ENCODE measurements around the gene LRRC36. TPM values are rescaled to one million over a fixed set of nuclear protein-coding genes. Genes with fewer than 3 reads are reported as not detected.
A peak's percentile ranks its signal among the peaks of the same experiment; 100 is the strongest.

LRRC36 gene
- total RNA-seq, 1 donor from 2014 or later: 0.54 TPM

DNA sequence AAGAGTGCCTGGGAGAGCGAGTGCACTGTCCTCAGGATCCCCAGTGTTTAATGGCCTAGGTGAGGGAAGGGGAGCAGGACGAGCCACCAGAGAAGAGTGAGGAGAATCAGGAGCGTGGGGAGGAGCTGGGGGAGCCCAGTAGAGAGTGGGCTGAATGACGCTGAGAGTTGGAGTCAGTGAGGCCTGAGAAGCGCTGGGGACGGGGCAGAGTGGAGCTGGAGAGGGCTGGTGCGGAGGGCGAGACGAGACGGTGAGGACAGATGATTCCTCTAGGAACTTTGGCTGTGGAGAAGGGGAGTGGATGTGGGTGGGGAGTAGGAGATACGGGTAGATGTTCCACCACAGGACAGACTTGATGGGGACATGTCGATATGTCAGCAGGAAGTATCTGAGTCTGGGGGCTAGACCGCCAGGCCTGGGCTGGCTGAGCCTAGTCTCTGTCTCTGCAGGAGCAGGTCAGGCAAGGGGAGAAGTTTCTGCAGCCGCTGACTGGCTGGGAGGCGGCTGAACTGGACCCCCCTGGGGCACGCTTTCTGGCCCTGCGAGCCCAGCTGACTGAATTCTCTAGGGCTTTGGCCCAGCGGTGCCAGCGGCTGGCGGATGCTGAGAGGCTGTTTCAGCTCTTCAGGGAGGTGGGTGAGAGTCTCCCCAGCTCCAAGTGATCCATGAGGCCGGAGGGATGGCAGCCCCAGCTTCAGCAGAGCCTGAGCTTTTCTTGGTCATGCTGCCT is 42.6 kb upstream of the LRRC36 start:
- DNase-seq (ENCODE audit: low read depth): no peak
- TF ChIP-seq, protein P1, sequence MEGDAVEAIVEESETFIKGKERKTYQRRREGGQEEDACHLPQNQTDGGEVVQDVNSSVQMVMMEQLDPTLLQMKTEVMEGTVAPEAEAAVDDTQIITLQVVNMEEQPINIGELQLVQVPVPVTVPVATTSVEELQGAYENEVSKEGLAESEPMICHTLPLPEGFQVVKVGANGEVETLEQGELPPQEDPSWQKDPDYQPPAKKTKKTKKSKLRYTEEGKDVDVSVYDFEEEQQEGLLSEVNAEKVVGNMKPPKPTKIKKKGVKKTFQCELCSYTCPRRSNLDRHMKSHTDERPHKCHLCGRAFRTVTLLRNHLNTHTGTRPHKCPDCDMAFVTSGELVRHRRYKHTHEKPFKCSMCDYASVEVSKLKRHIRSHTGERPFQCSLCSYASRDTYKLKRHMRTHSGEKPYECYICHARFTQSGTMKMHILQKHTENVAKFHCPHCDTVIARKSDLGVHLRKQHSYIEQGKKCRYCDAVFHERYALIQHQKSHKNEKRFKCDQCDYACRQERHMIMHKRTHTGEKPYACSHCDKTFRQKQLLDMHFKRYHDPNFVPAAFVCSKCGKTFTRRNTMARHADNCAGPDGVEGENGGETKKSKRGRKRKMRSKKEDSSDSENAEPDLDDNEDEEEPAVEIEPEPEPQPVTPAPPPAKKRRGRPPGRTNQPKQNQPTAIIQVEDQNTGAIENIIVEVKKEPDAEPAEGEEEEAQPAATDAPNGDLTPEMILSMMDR (IDR thresholded peaks at IDR 0.05; ENCODE audit: insufficient read depth, low read length, poor library complexity, severe bottlenecking): no peak
- Histone ChIP-seq H3K27me3 (ENCODE audit: control insufficient read depth, insufficient read depth, low read length) (no peaks in the 10 kb centered on the region), H3K36me3 (ENCODE audit: control insufficient read depth, insufficient read depth, low read length) (no peaks in the 10 kb centered on the region), H3K4me3 (ENCODE audit: low read depth, low read length) (no peak overlapping the region)

DNA sequence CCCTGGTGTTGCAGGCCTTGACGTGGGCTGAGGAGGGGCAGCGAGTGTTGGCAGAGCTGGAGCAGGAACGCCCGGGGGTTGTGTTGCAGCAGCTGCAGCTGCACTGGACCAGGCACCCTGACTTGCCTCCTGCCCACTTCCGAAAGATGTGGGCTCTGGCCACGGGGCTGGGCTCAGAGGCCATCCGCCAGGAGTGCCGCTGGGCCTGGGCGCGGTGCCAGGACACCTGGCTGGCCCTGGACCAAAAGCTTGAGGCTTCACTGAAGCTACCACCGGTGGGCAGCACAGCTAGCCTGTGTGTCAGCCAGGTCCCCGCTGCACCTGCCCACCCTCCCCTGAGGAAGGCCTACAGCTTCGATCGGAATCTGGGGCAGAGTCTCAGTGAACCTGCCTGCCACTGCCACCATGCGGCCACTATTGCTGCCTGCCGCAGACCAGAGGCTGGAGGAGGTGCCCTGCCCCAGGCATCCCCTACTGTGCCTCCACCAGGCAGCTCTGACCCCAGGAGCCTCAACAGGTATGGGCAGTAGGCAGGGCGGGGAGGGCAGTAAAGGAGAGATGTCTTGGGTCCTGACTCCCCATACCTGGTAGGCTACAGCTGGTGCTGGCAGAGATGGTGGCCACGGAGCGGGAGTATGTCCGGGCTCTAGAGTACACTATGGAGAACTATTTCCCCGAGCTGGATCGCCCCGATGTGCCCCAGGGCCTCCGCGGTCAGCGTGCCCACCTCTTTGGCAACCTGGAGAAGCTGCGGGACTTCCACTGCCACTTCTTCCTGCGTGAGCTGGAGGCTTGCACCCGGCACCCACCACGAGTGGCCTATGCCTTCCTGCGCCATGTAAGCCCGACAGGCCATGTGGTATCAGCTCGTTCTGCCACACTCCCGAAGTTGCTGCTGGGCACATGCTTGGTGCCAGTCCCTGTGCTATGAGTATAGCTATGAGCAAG is 41.6 kb upstream of the LRRC36 start:
- DNase-seq (ENCODE audit: low read depth): no peak

DNA sequence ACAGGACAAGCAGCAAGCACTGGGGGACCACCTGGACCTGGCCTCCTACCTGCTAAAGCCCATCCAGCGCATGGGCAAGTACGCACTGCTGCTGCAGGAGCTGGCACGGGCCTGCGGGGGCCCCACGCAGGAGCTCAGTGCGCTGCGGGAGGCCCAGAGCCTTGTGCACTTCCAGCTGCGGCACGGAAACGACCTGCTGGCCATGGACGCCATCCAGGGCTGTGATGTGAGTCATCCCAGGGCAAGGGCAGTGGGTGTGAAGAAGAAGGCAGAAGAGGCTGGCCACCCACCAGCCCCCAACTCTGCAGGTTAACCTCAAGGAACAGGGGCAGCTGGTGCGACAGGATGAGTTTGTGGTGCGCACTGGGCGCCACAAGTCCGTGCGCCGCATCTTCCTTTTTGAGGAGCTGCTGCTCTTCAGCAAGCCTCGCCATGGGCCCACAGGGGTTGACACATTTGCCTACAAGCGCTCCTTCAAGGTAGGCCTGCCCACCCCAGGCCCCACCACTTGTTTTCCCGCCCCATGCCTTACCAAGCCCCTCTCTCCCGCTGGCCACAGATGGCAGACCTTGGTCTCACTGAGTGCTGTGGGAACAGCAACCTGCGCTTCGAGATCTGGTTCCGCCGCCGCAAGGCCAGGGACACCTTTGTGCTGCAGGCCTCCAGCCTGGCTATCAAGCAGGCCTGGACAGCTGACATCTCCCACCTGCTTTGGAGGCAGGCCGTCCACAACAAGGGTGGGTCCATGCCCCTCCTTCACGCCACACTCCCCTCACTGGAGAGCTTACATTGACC is 40.0 kb upstream of the LRRC36 start:
- H3K36me3 ChIP-seq (ENCODE audit: control insufficient read depth, insufficient read depth, low read length): no peaks in the 10 kb centered on the region
- H3K27me3 ChIP-seq (ENCODE audit: control insufficient read depth, insufficient read depth, low read length): no peaks in the 10 kb centered on the region
- H3K4me3 ChIP-seq (ENCODE audit: low read depth, low read length): no peak overlapping the region
- no peak for DNase-seq (ENCODE audit: low read depth)
- TF ChIP-seq, protein P1 (IDR thresholded peaks at IDR 0.05; ENCODE audit: insufficient read depth, low read length, poor library complexity, severe bottlenecking): no peak

More for the DNA sequence above, 41.6 kb upstream of the LRRC36 start:
- H3K27me3 ChIP-seq (ENCODE audit: control insufficient read depth, insufficient read depth, low read length): no peaks in the 10 kb centered on the region
- H3K4me3 ChIP-seq (ENCODE audit: low read depth, low read length): no peak overlapping the region
- no peaks in the 10 kb centered on the region for H3K36me3 ChIP-seq (ENCODE audit: control insufficient read depth, insufficient read depth, low read length)
- TF ChIP-seq, protein P1 (IDR thresholded peaks at IDR 0.05; ENCODE audit: insufficient read depth, low read length, poor library complexity, severe bottlenecking): peak; percentile 66

DNA sequence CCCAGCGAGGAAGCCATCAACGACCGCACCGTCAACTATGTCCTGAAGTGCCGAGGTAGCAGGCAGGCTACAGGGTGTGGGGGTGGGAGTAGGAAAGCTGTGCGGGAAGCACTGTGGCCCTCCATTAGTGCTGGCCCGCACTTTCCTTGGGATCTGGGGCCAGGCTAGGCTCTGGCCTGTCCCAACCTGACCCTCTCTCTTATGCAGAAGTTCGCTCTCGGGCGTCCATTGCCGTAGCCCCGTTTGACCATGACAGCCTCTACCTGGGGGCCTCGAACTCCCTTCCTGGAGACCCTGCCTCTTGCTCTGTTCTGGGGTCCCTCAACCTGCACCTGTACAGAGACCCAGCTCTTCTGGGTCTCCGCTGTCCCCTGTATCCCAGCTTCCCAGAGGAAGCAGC is 38.7 kb upstream of the LRRC36 start:
- Histone ChIP-seq H3K27me3 (ENCODE audit: control insufficient read depth, insufficient read depth, low read length) (no peaks in the 10 kb centered on the region), H3K36me3 (ENCODE audit: control insufficient read depth, insufficient read depth, low read length) (no peaks in the 10 kb centered on the region)

DNA sequence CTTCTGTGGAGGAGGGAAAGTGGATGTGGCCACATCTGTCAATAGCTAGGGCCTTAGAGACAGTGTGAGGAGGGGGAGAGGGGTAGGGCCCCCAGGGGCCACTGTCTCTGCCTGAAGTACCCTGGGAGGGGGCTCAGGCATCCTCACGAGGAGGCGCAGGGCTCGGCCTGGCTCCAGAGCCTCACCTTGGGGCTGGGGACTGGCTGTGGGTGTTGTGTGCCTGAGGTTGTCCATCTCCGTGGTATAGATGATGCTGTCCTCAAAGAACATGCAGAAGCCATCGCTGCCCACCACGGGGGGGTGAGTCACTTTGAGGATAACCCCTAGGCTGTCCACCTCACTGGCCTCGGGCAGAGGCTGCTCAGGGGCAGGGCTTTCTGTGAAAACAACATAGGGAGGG is 35.2 kb upstream of the LRRC36 start:
- DNase-seq (ENCODE audit: low read depth): no peak
- Histone ChIP-seq H3K27me3 (ENCODE audit: control insufficient read depth, insufficient read depth, low read length) (peaks cover 5% of the 10 kb centered on the region), H3K4me3 (ENCODE audit: low read depth, low read length) (no peak overlapping the region), H3K36me3 (ENCODE audit: control insufficient read depth, insufficient read depth, low read length) (no peaks in the 10 kb centered on the region)
- TF ChIP-seq, protein P1 (IDR thresholded peaks at IDR 0.05; ENCODE audit: insufficient read depth, low read length, poor library complexity, severe bottlenecking): no peak

More for the DNA sequence above, 38.7 kb upstream of the LRRC36 start:
- TF ChIP-seq, protein P1 (IDR thresholded peaks at IDR 0.05; ENCODE audit: insufficient read depth, low read length, poor library complexity, severe bottlenecking): no peak
- no peak for DNase-seq (ENCODE audit: low read depth)
- H3K4me3 ChIP-seq (ENCODE audit: low read depth, low read length): no peak overlapping the region

Measured in kidney epithelial cell (primary cell).